GM12872 (cell line): ENCODE results near the gene HS1BP3.

Experiments used
- CTCF ChIP-seq: IDR thresholded peaks from 3 replicates; pipeline ENCODE4 v1.5.1; 2011; ENCODE audit warnings: low read depth, mild to moderate bottlenecking, low read length, moderate library complexity; ENCODE audit not compliant: insufficient read depth

HS1BP3 gene

GRCh38 chr2:20635113-20635510 is 15.8 kb downstream of the HS1BP3 start:
- TF ChIP-seq CTCF, result no peak

GRCh38 chr2:20634507-20635112 is 16.3 kb downstream of the HS1BP3 start:
- TF ChIP-seq CTCF, result no peak

GRCh38 chr2:20633794-20634506 is 16.9 kb downstream of the HS1BP3 start:
- no peak for TF ChIP-seq CTCF

GRCh38 chr2:20633001-20633400 is 17.9 kb downstream of the HS1BP3 start:
- no peak for TF ChIP-seq CTCF

- no peak for TF ChIP-seq CTCF
Observed at GRCh38 chr2:20632446-20632990, 18.4 kb downstream of the HS1BP3 start.

- TF ChIP-seq CTCF, result no peak
Observed at GRCh38 chr2:20631617-20632307, 19.1 kb downstream of the HS1BP3 start.

- TF ChIP-seq CTCF, result no peak
Observed at GRCh38 chr2:20630967-20631366, 19.9 kb downstream of the HS1BP3 start.
